GM15510 (cell line): ENCODE data around the gene BRD4.

ENCODE experiments used
- POLR2A ChIP-seq: IDR thresholded peaks from 3 replicates; pipeline ENCODE4 v1.6.1; 2011; ENCODE audit warnings: borderline replicate concordance; ENCODE audit not compliant: insufficient read length; ENCODE audit errors: extremely low read depth

BRD4 gene

DNA sequence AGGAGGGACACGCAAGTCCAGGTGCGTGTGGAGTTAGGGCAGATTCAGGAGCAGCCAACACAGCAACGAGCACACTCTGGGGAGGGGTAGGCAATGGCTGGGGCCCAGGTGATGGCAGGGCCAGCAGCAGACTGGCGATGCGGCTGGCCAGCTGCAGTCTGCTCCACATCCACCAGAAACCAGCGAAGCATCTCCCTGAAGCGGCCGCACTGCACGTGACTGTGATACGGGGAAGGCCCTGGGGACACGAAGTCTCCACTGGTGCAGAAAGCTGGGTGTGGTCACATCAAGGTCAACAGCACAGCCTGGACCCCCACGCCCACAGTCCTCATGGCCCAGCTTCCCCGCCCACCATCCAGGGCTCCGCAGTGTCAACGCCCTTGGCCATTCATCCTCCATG lies 78.8 kb downstream of the BRD4 start:
- TF ChIP-seq POLR2A = no peak

DNA sequence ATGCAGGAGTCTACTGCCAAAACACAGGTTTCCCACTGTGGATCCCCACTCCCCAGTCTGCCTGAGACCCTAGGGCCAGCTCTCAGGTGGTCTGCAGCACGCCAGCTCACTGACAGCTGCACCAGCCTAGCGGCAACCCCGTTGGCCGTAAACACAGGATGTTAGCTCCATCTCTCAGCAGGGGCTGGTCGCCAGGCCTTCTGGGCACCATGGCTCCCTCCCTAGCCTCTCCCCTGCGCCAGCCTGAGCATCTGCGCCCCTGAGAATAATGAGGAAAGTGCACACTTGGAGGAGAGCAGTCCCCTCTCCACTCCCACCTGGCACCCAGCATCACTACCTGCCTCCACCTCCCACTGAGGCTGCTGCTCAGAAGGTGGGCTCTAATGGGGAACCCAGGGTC lies 79.3 kb downstream of the BRD4 start:
- TF ChIP-seq POLR2A = no peak

DNA sequence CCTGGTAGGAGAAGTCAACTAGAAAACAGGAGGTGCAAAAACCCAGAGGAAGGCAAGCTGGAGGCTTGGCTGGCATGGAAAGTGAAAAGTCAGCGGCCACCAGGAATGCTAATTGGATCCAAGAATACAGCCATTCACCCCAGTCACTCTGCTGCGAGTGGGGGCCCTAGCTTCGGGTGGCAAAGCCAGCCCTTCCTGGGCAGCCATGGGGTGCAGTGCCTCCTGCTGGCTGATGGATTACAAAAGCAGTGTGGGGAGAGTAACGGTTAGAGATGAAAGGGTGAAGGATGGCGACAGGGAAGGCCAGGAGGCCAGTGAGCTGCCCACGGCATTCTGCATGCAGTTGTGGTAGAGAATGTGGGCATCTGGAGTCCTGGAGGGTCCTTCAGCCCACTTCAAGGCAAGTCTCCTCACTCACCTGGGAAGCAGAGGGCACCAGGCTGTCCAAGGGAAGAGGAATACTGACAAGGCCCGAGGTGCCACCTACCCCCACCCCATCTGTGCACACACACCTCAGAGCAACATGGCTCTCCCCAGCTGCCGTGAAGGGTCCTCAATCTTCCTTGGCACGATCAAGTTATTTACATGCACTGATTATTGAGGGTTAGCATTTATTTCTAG lies 79.8 kb downstream of the BRD4 start:
- TF ChIP-seq POLR2A = no peak

DNA sequence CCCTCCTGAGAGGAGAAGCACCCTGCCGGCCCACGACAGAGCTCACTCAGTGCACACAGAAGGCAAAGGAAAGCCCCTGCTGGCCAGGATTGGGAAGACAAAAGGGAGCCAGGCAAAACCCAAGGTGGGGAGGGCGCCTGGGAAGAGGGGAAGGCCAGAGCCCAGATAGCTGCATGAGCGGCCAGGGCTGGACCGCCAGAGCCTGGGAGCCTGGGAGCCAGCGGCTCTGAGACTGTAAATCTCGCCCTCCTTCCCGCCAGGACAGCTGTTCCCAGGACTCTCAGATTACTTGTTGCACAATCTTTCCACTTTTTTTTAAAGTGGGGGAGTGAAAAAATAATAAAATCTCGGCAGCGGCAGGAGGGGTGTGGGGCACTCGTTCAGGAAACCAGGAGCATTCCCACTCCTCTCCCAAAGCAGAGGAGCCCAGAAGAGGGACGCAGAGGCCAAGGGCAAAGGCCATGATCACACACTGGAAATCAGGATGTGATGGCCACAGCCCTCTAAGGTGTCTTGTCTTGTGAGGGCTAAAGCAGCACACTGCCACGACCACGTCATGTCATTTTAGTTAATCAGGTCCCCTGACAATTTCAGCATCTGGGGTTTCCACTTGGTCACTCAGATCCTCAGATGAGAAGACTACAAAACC lies 80.5 kb downstream of the BRD4 start:
- TF ChIP-seq POLR2A = no peak

DNA sequence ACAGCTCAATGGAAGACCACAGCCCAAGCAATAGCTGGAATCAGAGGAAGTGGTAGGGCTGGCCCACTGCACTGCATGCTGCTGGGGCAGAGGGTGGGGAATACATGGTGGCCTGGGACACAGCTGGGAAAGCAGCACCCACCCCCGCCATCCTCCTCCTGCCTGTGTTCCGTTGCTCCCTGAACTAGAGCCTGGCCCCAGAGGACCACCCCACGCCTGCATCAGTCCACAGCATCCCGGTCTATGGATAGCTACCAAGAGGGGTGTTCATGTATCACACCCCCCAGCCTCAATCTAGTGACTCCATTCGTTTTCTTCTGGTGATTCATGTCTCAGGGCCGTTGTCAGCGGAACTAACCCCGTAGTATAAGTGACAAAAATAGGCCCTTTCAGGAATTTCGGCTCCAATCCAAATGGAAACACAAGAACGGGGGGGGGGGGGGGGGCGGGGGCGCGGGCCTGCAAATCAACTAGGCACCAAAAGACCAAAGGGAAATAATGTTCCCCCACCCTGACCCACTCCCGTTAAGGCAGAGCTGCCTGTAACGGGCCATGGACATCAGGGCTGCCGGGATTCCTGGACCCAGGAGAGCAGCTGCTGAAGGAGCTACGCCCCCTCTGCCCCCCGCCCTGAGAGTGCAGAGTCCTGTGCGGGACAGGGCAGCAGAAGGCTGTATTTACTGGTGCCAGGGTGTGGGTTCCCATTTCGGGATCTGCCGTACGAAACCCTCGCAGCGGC lies 81.2 kb downstream of the BRD4 start:
- no peak for TF ChIP-seq POLR2A

DNA sequence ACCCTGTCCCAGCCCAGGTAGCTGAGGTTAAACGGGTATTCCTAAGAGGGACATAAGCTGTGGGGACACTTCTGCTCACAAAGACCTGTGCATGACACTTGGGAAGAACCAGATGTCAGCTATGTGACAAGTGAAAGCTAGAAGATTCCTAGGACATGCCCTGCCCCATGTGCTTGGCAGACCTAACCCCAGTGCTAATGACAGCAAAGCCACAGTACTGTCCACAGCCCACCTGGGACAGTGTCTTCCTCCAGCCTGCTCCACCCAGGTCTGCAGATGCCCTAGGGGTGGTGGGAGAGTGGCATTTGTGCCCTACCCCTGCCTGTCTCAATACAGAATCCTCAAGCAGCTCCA lies 81.7 kb downstream of the BRD4 start:
- TF ChIP-seq POLR2A = no peak

DNA sequence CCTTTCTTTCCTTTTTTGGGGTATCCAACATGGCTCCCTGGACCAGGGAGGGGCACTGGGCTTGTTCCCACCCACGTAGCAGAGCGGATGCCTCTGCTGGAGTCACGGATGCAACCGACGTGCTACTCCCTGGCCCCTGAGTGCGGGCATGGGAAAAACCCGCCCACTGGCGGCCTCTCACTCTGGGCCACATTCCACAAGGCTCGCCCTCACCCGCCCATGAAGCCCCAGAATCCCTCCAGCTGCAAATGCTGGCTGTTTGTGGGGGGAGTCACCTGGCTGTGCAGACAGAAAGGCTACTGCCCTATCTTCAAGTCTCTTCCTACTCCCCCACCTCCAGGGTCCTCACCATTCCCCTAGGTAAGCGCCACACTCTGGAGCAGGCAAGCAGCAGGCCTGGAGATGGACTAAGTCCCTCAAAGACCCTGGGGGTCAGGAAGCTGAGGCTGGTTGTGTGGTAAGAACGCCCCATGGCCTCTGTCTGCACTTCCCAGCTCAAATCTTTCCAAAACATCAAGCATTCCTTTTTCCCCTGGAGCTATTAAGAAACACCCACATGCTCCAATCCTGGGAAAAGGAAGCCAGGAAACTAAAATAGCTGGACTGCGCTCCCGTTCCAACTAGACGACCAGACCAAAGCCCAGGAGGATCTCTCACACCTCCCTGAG lies 82.2 kb downstream of the BRD4 start:
- TF ChIP-seq POLR2A = no peak

DNA sequence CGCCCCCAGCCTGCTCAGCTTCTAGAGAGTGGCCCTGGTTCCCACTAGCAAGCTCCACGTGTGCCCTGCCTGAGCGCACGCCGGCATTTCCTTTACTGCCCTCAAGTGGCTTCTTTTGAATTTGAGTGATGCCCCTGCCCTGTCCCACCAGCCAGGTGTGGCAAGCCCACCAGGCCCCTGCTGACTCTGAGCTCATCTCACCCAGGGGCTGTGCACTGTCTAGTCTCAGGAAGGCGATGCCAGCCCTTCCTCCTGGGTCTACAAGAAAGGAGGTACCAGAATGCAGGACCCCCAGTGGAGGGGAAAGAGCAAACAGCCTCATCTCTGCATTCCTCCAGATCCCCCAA lies 82.8 kb downstream of the BRD4 start:
- TF ChIP-seq POLR2A = no peak

DNA sequence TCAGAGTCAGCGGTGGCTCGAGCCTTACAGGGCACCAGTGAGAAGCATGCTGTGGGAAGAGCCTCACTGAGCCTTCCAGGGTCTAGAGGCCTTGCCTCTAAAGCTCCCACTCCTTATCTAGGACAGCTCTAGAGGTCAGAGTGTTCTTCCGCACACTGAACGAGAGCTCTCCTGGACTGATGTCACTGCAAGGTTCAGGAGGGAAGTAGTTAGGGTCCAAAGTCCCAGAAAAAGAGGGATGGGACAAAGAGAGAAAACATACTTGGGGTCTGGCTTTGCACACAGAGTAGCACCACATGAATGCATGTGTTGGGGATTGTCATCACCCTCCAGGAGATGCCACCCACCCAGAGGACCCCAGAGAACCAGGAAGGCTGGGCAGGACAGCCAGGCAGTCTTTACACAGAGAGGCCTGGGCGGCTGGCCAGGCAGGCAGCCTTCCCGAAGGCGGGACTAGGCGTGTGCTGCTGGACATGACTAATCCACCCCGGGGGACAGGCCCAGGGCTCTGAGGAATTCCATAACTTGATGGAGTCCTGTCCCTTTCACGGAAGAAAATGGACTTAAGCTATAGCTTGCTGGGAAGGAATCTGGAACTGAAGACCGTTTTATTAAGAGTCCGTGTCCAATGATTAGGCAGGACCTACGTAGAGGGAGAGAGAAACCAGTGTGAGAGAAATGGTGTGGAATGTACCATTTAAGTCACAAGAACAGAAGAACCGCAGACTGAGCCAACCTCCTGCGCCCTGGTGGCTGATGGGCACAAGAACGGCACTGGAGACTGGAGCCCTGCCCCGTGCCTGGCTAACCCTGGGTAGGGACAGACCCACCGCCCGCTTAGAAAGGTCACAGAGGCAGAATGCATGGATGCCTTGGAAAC lies 83.5 kb downstream of the BRD4 start:
- TF ChIP-seq POLR2A = no peak

DNA sequence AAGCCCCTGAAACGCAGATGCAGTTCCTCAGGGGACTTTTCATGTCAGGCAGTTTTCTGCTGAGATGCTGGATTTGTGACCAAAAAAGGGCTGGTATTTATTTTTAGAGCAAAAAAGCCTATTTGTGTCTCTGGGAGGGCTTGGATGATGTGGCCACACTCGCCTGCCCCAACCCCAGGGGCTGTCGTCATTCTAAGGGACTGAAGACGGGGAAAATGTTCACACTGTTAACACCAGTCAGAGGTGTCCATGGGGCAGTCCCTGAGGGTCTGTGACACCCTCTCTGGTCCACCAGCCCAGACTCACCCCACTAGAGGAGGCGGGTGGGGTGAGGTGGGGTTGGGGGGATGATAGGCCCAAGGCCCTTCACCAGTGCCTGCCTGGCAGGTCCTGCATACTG lies 84.2 kb downstream of the BRD4 start:
- TF ChIP-seq POLR2A = no peak

DNA sequence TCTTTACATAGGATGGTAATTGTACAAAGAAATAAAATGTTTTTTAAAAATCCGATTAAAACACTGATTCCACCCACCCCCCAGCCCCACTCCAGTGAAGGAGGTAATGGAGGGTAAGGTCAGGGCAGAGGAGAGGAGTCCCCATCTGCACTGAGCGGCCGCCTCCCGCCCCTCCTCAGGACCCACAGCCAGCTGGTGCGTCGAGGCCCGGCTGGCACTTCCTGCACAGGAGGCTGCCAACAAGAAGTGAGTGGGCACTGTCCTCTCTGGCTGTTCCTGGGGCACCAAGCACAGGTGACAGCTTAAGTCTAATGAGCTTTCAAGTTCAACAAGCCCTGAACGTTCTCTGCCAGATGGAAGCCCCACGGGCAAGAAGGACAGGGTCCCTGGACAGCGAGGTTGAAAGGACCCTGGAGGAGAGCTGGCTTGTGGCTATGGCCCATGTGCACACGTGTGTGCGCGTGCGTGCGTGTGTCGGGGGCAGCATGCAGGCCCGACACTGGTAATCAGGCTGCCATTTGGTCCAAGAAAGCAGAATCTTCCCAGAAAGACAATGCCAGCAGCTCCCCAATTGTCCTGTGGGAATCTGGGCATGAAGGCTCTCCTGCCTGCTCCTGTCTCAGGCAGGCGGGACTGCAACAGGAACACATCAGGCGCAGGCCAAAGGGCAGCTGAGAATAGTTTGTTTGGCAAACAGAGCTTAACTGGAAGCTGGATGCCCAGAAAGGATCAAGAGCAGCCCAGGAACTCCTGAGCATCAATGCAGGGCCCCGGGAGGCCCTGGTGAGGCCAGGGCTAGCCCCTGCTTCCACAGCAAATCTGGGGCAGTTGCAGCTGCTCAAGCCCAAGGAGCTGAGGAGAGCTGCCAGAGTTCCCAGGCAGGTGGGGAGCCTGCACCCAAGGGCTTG lies 85.0 kb downstream of the BRD4 start:
- no peak for TF ChIP-seq POLR2A

DNA sequence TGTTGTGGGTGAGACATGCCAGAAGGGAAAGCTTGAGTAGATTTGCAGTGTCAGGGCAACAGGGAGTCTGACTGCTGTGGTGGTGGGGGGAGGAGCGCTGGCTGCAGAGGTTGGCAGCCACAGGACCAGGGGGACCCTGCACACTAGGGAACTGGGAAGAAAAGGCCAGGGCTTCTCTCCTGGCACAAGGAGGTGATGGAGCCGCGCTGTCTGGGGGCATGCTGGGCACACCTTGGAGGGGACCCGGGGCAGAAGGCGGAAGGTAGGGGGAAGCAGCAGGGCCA lies 86.2 kb downstream of the BRD4 start:
- TF ChIP-seq POLR2A = no peak

DNA sequence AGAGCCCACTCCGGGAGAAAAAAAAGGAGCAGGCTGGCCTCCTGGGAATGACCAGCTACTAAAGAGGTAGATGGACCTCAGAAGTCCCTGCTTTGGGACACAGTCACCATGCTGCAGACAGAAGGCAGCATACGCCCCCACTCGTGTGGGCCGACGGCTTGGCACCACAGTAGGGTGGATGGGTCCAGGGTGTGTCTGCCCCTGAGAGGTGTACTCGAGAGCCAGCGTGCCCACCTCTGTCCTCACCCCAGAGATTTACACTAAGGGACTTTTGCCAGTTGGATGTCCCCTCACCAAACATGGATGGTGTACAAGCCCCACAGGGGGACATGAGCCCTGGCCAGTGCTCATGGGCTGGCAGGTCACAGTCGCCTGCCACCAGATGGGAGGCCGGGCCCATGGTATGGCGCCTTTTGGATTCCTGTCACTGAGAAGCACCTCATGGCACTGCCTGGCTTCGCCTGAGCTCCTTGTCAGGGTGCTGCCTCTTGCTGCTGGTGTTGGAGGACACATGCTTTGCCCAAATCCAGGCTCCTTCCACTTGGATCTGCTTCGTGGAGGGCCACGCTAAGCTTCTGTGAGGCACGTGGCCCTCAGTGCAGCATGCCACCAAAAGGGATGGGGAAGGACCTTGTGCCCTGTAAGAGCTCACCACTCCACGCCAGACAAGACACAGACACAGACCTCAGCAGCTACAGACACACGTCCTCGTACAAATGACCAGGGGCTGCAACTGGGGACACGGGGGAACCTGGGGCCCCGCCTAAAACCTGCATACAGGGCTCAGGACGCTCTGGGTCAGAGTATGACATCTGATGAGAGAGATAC lies 86.8 kb downstream of the BRD4 start:
- TF ChIP-seq POLR2A = no peak
